GM12872 (cell line): ENCODE data around the gene TMTC2.

Source experiments
- CTCF ChIP-seq: IDR thresholded peaks from 3 replicates; pipeline ENCODE4 v1.5.1; 2011; ENCODE audit warnings: low read depth, mild to moderate bottlenecking, low read length, moderate library complexity; ENCODE audit not compliant: insufficient read depth

Gene TMTC2

GRCh38 chr12:82963956-82964355 is 277.2 kb downstream of the TMTC2 start:
- TF ChIP-seq CTCF: no peak

DNA sequence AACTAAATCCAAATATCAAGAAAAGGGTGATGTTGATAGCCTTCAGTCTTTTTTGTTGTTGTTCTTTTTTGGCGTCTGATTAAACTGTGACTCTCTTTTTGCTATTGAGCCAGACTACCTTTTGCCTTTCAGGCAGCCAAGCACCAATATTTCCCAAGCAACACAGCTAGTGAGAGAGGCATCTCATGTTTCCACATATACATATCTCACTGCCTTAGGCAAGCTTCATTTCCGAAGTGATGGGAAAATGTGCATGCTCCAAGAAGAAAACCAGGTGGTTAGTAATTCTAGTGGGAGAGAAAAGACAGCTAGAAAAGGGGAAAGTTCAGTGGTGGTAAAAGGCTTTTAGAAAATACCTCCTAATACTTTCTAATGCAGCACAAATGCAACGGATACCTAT is 277.7 kb downstream of the TMTC2 start:
- TF ChIP-seq CTCF: no peak

DNA sequence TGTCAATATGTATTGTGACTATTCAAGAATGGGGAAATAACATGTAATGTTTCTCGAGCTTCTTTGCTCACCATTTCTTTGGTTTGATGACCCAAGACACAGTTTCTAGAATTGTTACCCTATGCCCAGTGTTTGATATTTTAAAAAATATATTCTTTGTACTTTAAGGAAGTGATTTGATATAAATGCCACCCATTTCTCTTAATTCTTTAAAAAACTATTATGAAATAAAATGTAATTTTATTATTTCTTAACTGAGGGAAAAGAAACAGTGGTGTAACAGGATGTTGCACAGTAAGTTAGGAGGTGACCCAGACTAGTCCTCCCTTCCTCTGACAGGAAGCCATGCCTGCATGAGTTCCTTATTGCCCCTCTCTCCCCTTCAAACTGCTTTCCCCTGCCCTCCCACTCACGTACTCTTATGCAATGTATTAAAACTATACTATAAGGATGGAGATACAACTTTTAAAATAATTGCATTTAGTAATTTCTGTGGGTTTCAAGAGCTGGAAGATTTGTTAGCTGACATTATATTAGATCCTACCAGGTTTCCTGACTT is 279.4 kb downstream of the TMTC2 start:
- no peak for TF ChIP-seq CTCF

- TF ChIP-seq CTCF: no peak
These were observed 282.1 kb downstream of the TMTC2 start for GRCh38 chr12:82968631-82969367.

- TF ChIP-seq CTCF: no peak
These were observed 283.9 kb downstream of the TMTC2 start for GRCh38 chr12:82970614-82971013.

GRCh38 chr12:82971584-82971983 is 284.9 kb downstream of the TMTC2 start:
- no peak for TF ChIP-seq CTCF

GRCh38 chr12:82972624-82973023 is 285.9 kb downstream of the TMTC2 start:
- TF ChIP-seq CTCF: no peak
